GM19023 (cell line): ENCODE data around the gene CHCHD2.
"Not testable (repeated sequence)": the region's sequence is repeated elsewhere in the genome, so short reads cannot be mapped to it uniquely, and the experiment has no call there.

Experiments
- ATAC-seq: cut with Tn5 transposase; IDR thresholded peaks from one replicate; pipeline ENCODE4 v1.9.1; 2021; ENCODE audit warnings: mild to moderate bottlenecking, moderate library complexity; ENCODE audit not compliant: unreplicated experiment

The CHCHD2 gene

GRCh38 chr7:56106108-56107073 lies at the start of gene CHCHD2:
Gene CHCHD2 (minus strand): TSS chr7:56106476. CDS start chr7:56106413, 63 bp downstream.
- ATAC-seq: peak; percentile 100

- not testable (repeated sequence) for ATAC-seq
Measured at GRCh38 chr7:56131062-56131461, 24.8 kb upstream of the CHCHD2 start.

GRCh38 chr7:56127241-56127975 lies 21.1 kb upstream of the CHCHD2 start:
- no peak for ATAC-seq

GRCh38 chr7:56125831-56126230 lies 19.6 kb upstream of the CHCHD2 start:
- ATAC-seq: no peak

GRCh38 chr7:56124981-56125380 lies 18.7 kb upstream of the CHCHD2 start:
- ATAC-seq: no peak

- no peak for ATAC-seq
Measured at GRCh38 chr7:56121440-56121839, 15.2 kb upstream of the CHCHD2 start.

GRCh38 chr7:56115852-56116538 lies 9.7 kb upstream of the CHCHD2 start, which contains the start of gene NUPR2:
Gene NUPR2 (minus strand): TSS chr7:56116417. CDS start chr7:56116314, 103 bp downstream.
- ATAC-seq: no peak

- ATAC-seq: not testable (repeated sequence)
Measured at GRCh38 chr7:56112244-56112643, 6.0 kb upstream of the CHCHD2 start.

- ATAC-seq: no peak
Measured at GRCh38 chr7:56110611-56111010, 4.3 kb upstream of the CHCHD2 start.

- ATAC-seq: no peak
Measured at GRCh38 chr7:56107954-56108258, 1.6 kb upstream of the CHCHD2 start.

- ATAC-seq: no peak
Measured at GRCh38 chr7:56105508-56105907, 768 bp downstream of the CHCHD2 start.

GRCh38 chr7:56104138-56104537 lies 2.1 kb downstream of the CHCHD2 start:
- ATAC-seq: not testable (repeated sequence)

GRCh38 chr7:56099653-56100052 lies 6.6 kb downstream of the CHCHD2 start:
- no peak for ATAC-seq

GRCh38 chr7:56098187-56099008 lies 7.9 kb downstream of the CHCHD2 start:
- not testable (repeated sequence) for ATAC-seq

- ATAC-seq: no peak
Measured at GRCh38 chr7:56097700-56098099, 8.6 kb downstream of the CHCHD2 start.

- no peak for ATAC-seq
Measured at GRCh38 chr7:56092789-56093531, 13.3 kb downstream of the CHCHD2 start, which contains the start of gene PHKG1. Gene PHKG1 (minus strand): TSS chr7:56092952. CDS start chr7:56088941, 4,011 bp downstream.

GRCh38 chr7:56092388-56092787 lies 13.9 kb downstream of the CHCHD2 start:
- ATAC-seq: not testable (repeated sequence)

- no peak for ATAC-seq
Measured at GRCh38 chr7:56091591-56091990, 14.7 kb downstream of the CHCHD2 start.

GRCh38 chr7:56087445-56087844 lies 18.8 kb downstream of the CHCHD2 start:
- no peak for ATAC-seq

GRCh38 chr7:56086761-56087160 lies 19.5 kb downstream of the CHCHD2 start:
- ATAC-seq: no peak
